AG20443 (cell line): Measurements from ENCODE around the gene SMG9.
"Not testable (repeated sequence)": the region's sequence is repeated elsewhere in the genome, so short reads cannot be mapped to it uniquely, and the experiment has no call there.

Experiments used
- DNase-seq: peaks from one replicate; pipeline ENCODE4 v3.0.0; 2012; ENCODE audit warnings: low spot score, mixed read lengths

Gene SMG9

GRCh38 chr19:43690890-43691289 is 63.9 kb downstream of the SMG9 start:
- no peak for DNase-seq

DNA sequence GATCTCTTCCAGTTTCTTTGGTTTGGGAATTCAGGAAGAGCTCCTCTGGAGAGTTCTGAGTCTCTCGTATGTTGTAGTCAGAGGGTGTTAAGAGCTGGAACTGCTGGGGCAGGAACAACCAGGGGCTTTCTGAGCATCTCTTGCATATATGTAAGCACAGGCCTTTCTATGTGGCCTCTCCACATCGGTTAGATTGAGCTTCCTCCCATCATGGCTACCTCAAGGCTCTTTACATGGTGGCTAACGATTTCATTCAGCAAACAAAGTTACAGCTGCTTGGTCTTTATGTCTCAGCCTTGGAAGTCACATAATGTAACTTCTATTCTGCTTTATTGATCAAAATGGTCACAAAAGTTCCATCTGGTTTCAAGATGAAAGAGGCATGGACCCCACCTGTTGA is 64.3 kb downstream of the SMG9 start:
- DNase-seq, result no peak

DNA sequence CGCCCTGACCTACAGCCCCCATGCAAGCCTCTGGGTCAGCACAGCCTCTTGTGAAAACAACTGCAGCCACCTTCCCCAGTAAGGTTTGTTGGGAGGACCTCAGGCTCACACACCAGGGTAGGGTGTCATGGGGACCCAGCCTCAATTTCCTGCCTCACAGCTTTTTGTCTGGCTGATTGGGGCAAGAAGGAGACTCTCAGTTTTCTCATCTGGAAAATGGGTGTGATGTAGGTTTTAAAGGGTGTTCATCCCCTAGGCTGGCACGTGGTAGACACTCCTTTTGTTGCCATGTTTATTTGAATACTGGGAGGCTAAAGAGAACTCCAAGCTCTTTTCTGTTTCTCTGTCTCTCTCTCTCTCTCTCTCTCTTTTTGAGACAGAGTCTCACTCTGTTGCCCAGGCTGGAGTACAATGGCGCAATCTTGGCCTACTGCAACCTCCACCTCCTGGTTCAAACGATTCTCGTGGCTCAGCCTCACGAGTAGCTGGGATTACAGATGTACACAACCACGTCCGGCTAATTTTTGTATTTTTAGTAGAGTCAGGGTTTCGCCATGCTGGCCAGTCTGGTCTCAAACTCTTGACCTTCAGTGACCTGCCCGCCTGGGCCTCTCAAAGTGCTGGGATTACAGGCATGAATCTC is 66.6 kb downstream of the SMG9 start:
- no peak for DNase-seq

DNA sequence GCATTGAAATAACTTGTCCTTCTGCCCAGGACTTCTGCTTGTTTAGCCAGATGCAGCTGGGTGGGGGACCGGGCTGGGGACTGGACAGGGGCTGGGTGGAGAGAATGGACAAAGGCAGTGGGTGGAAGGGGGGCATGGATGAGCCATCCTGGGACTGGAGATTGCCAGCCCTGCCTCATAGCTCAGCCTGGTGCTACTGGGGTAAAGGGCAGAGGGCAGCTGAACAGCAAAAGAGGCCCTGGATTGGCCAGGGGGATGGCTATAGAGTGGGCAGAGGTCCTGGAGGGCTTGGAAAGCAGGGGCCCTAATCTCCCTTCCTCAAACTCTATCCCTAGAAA is 67.1 kb downstream of the SMG9 start:
- no peak for DNase-seq

GRCh38 chr19:43684326-43684725 is 70.4 kb downstream of the SMG9 start:
- no peak for DNase-seq

GRCh38 chr19:43683905-43684304 is 70.9 kb downstream of the SMG9 start:
- no peak for DNase-seq

- no peak for DNase-seq
These were observed 71.7 kb downstream of the SMG9 start for GRCh38 chr19:43682824-43683661.

GRCh38 chr19:43682269-43682668 is 72.5 kb downstream of the SMG9 start:
- not testable (repeated sequence) for DNase-seq

GRCh38 chr19:43681821-43682220 is 72.9 kb downstream of the SMG9 start:
- DNase-seq, result no peak

DNA sequence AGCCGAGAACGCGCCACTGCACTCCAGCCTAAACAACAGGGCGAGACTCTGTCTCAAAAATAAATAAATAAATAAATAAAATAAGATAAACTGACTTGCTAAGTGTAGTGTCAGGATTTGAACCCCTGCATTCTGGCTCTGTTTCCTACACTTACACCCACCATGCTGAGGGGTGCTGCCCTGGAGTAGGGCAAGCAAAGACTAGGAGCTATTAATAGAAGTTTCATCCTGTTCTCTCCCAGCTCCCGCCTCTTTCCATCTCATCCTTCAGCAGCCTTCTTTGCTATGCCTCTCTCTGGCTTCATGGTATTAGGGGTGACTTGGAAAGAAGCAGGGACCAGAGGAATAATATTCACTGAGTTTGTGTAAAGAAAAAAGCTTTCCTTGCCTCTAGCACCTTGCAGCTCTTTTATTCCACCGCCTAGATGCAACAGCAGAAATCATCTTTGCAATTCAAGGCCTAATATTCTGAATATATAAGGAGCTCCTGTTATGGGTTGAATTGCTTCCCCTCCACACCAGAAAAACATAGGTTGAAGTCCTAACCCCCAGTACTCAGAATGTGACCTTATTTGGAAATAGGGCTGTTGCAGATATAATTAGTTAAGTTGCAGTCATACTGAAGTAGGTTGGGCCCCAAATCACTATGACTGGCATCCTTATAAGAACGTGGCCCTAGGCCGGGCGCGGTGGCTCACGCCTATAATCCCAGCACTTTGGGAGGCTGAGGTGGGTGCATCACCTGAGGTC is 76.1 kb downstream of the SMG9 start:
- no peak for DNase-seq
